Brain microvascular endothelial cell (primary cell): ENCODE data around the gene ZNF577.

Source experiments
- DNase-seq: peaks from one replicate; pipeline ENCODE4 v3.0.0-alpha.2; 2020
- H3K27ac ChIP-seq: fragments of 250-450 bp; sonication (Bioruptor Pico); 2 replicates; pipeline ENCODE4 v1.5.1; 2020; ENCODE audit warnings: mild to moderate bottlenecking, moderate library complexity
- H3K27me3 ChIP-seq: fragments of 250-450 bp; sonication (Bioruptor Pico); replicated peaks from 2 replicates; pipeline ENCODE4 v1.5.1; 2020; ENCODE audit warnings: mild to moderate bottlenecking
- H3K36me3 ChIP-seq: fragments of 250-450 bp; sonication (Bioruptor Pico); replicated peaks from 2 replicates; pipeline ENCODE4 v1.5.1; 2020; ENCODE audit warnings: mild to moderate bottlenecking
- H3K4me3 ChIP-seq: 2 replicates; pipeline ENCODE4 v1.5.1; 2011; ENCODE audit warnings: low read depth, mild to moderate bottlenecking, control low read depth, low read length, moderate library complexity
- CTCF ChIP-seq: IDR thresholded peaks from 2 replicates; pipeline ENCODE4 v1.5.1; 2011; ENCODE audit warnings: low read depth, mild to moderate bottlenecking, moderate library complexity, low read length, control low read depth, inconsistent platforms; ENCODE audit errors: missing control alignments
- in situ Hi-C: cut with HindIII; loops from 2 replicates; pipeline ENCODE4 v1.10.0; 2017; ENCODE audit warnings: low sequenced_read_pairs, low pct_ligation_motif_present

Gene ZNF577

DNA sequence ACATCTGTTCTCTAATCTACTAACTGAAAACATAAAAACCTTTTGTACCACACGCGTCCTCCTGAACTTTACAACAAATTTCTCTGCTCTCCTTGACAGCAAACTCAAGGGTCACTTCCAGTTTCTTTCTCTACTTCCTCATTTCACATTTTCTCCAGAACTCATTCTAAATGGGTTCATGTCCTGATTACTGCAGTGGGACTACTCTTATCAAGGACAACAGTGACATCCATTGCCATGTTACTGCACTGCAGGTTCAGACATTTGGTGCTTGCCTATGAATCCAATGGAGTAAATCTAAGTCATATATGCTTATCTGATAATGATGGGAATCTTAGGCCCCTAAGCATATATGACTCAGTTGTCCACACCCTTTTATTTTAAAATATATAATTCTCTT, 57.5 kb downstream of the ZNF577 start:
- Histone ChIP-seq H3K27ac (no peak overlapping the region), H3K27me3 (no peaks in the 10 kb centered on the region), H3K4me3 (no peak overlapping the region), H3K36me3 (no peaks in the 10 kb centered on the region)
- in situ Hi-C loops: no loop called here
- DNase-seq: no peak
- no peak for TF ChIP-seq CTCF

DNA sequence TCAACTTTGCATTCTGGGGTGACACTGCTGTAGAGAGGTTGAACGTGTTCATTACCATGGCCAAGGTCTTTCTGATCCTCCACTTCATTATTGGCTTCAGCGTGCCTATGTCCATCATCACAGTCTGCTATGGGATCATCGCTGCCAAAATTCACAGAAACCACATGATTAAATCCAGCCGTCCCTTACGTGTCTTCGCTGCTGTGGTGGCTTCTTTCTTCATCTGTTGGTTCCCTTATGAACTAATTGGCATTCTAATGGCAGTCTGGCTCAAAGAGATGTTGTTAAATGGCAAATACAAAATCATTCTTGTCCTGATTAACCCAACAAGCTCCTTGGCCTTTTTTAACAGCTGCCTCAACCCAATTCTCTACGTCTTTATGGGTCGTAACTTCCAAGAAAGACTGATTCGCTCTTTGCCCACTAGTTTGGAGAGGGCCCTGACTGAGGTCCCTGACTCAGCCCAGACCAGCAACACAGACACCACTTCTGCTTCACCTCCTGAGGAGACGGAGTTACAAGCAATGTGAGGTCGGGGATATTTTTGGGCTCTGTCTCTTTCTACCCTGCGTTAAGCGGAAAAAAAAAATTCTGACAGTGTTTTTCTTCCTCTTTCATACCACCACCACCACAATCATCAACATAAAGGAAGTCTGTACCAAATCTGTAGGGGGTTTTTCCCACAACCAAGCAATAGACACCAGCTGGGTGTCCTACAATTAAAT, 63.3 kb downstream of the ZNF577 start:
- Histone ChIP-seq H3K36me3 (no peaks in the 10 kb centered on the region), H3K4me3 (no peak overlapping the region), H3K27me3 (no peaks in the 10 kb centered on the region), H3K27ac (no peak overlapping the region)
- in situ Hi-C loops: no loop called here
- no peak for TF ChIP-seq CTCF
- no peak for DNase-seq

- TF ChIP-seq CTCF: no peak
- in situ Hi-C loops: no loop called here
- Histone ChIP-seq H3K36me3 (no peaks in the 10 kb centered on the region), H3K27ac (no peak overlapping the region), H3K27me3 (no peaks in the 10 kb centered on the region), H3K4me3 (no peak overlapping the region)
- DNase-seq: no peak
Measured at GRCh38 chr19:51822946-51823345, 64.8 kb downstream of the ZNF577 start.

DNA sequence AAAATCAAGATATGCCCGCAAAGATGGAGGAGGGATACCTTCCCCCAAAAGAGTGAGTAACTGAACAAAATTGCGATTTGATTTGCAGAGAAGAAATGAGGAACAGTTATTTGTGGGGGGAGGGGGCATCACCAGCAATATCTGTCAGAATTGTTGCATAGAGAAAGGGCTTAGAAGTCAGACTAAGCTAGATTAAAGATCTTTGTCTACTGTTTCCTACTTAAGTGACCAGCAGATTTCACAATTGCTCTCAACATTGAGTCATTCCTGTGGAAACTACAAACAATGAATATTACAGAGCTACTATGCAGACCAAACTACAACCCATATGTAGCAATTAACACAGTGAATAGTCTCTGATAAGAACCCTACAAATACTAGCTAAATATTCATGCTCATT, 65.4 kb downstream of the ZNF577 start:
- no peaks in the 10 kb centered on the region for H3K27me3 ChIP-seq
- in situ Hi-C loops: no loop called here
- DNase-seq: no peak
- no peak overlapping the region for H3K27ac ChIP-seq
- no peak overlapping the region for H3K4me3 ChIP-seq
- no peaks in the 10 kb centered on the region for H3K36me3 ChIP-seq
- no peak for TF ChIP-seq CTCF

GRCh38 chr19:51821921-51822320, 65.8 kb downstream of the ZNF577 start:
- no peak for DNase-seq
- H3K4me3 ChIP-seq: no peak overlapping the region
- in situ Hi-C loops: no loop called here
- no peaks in the 10 kb centered on the region for H3K36me3 ChIP-seq
- H3K27ac ChIP-seq: no peak overlapping the region
- no peak for TF ChIP-seq CTCF
- no peaks in the 10 kb centered on the region for H3K27me3 ChIP-seq

DNA sequence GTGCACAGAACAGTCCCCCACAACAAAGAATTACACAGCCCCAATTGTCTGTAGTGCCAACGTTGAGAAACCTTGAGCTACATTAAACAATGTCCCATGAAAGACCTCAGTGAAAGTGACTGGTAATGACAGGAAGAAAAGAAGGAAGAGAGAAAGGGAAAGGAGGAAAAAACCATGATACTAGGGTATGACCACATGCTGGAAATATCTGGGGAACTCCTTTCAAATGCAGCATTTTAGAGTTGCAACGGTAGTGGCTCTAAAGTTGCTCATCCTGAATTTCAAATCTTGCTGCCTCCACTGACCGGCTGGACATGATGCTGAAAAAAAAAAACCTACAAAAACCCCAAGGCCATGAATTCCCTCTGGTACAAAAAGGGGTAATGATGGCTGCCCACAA, 66.3 kb downstream of the ZNF577 start:
- Histone ChIP-seq H3K36me3 (no peaks in the 10 kb centered on the region), H3K4me3 (no peak overlapping the region), H3K27me3 (no peaks in the 10 kb centered on the region), H3K27ac (no peak overlapping the region)
- DNase-seq: no peak
- in situ Hi-C loops: no loop called here
- TF ChIP-seq CTCF: no peak
